Gastrocnemius medialis (tissue), 4 donors: ENCODE results near the gene GMPPB. TPM values are rescaled to one million over a fixed set of nuclear protein-coding genes. Genes with fewer than 3 reads are reported as not detected.

ENCODE experiments used
- ATAC-seq, 2 donors: fragments of 150-250 bp; one replicate each; pipeline ENCODE4 v1.9.1; 2016
- DNase-seq, 2 donors: peaks; one replicate each; pipeline ENCODE4 v3.0.0-alpha.2; 2019
- H3K27ac ChIP-seq, 4 donors: fragments of 200-600 bp; sonication (generic); 1 replicate in 1 of 4; 2 replicates in 3 of 4; pipeline ENCODE4 v1.5.1; 2016 to 2018; ENCODE audit warnings: mild to moderate bottlenecking in 2 of 4, moderate library complexity in 1 of 4
- H3K27me3 ChIP-seq, 3 donors: fragments of 200-600 bp; sonication (generic) in 2 of 3; 1 replicate in 1 of 3; 2 replicates in 2 of 3; pipeline versions ENCODE4 v1.5.1 to v1.6.0; 2016 to 2019; ENCODE audit warnings: mild to moderate bottlenecking in 1 of 3, moderate library complexity in 1 of 3
- H3K36me3 ChIP-seq, 2 donors: fragments of 200-600 bp; sonication (generic) in 1 of 2; one replicate each; pipeline ENCODE4 v1.5.1; 2017 to 2018
- H3K4me1 ChIP-seq, 2 donors: fragments of 200-600 bp; sonication (generic) in 1 of 2; one replicate each; pipeline ENCODE4 v1.5.1; 2016 to 2017; ENCODE audit warnings: mild to moderate bottlenecking in 2 of 2
- H3K4me3 ChIP-seq, 4 donors: fragments of 200-600 bp; sonication (generic) in 3 of 4; 1 replicate in 1 of 4; 2 replicates in 3 of 4; pipeline ENCODE4 v1.5.1; 2016 to 2019; ENCODE audit warnings: mild to moderate bottlenecking in 2 of 4
- H3K9me3 ChIP-seq, 3 donors: fragments of 200-600 bp; sonication (generic) in 2 of 3; 1 replicate in 1 of 3; 2 replicates in 2 of 3; pipeline ENCODE4 v1.5.1; 2016 to 2019
- CTCF ChIP-seq, 5 experiments: fragments of 450-650 bp in 3 of 5; fragments of 200-600 bp in 2 of 5; sonication (generic) in 2 of 5; IDR thresholded peaks in 4 of 5; conservative IDR thresholded peaks in 1 of 5; 1 replicate in 4 of 5; 2 replicates in 1 of 5; pipeline ENCODE4 v1.5.1; 2016 to 2019; ENCODE audit warnings: antibody characterized with exemption in 5 of 5, mild to moderate bottlenecking in 3 of 5, moderate library complexity in 3 of 5
- POLR2A ChIP-seq, 2 donors: fragments of 450-650 bp; IDR thresholded peaks; one replicate each; pipeline ENCODE4 v1.6.1; 2017; ENCODE audit warnings: antibody characterized with exemption in 2 of 2, mild to moderate bottlenecking in 2 of 2, moderate library complexity in 2 of 2
- in situ Hi-C, 4 donors: fragments of 200-750 bp; cut with MboI; loops; one replicate each; pipeline versions ENCODE4 v1.15.0 to v1.8.0; 2017; ENCODE audit warnings: low sequenced_read_pairs in 4 of 4
- intact Hi-C: fragments of 100-400 bp; cut with DNase I; formaldehyde crosslinking; loops from one replicate; pipeline ENCODE4 v1.15.1; 2023; ENCODE audit warnings: low total_unique reads
- total RNA-seq, 4 donors: library from RNA; depleted of rRNA; stranded (reverse); fragments of >200 nt; gene quantifications; one replicate each; pipeline versions ENCODE4 v1.1.0 to v1.2.3, GENCODE V29; 2016

The GMPPB gene
- total RNA-seq, 4 donors from 2014 or later = 14.2 to 26.1 (median 17.0) TPM

- intact Hi-C loops = no loop called here
- Histone ChIP-seq H3K4me3 (no peak overlapping the region), H3K4me1 (peaks cover 19 to 21% of the 10 kb centered on the region in 2 donors), H3K36me3 (peaks cover 0 to 40% of the 10 kb centered on the region in 2 donors), H3K9me3 (no peaks in the 10 kb centered on the region), H3K27me3 (no peaks in the 10 kb centered on the region), H3K27ac (no peak overlapping the region)
- no peak for DNase-seq
- in situ Hi-C loops = no loop called here
- TF ChIP-seq CTCF (IDR thresholded peaks at IDR 0.05 in 4 of 5, conservative IDR thresholded peaks at IDR 0.05 in 1 of 5) = no peak
- no peak for TF ChIP-seq POLR2A (IDR thresholded peaks at IDR 0.05)
- ATAC-seq = no peak
Observed at GRCh38 chr3:49727154-49727923, 3.6 kb upstream of the GMPPB start.

- Histone ChIP-seq H3K4me1 (peaks cover 19 to 21% of the 10 kb centered on the region in 2 donors), H3K9me3 (no peaks in the 10 kb centered on the region), H3K4me3 (no peak overlapping the region), H3K36me3 (peaks cover 0 to 42% of the 10 kb centered on the region in 2 donors), H3K27me3 (no peaks in the 10 kb centered on the region), H3K27ac (peak overlapping the region in 3 of 4 donors; percentile 96 to 100 (median 96))
- in situ Hi-C loops = no loop called here
- ATAC-seq (no peak), DNase-seq (no peak)
- TF ChIP-seq CTCF (IDR thresholded peaks at IDR 0.05 in 4 of 5, conservative IDR thresholded peaks at IDR 0.05 in 1 of 5) (no peak), POLR2A (IDR thresholded peaks at IDR 0.05) (no peak)
- intact Hi-C loops = loop anchor here (2.0 kb wide), 1 partner anchor 61 kb away; the partner anchor contains the start of gene IP6K1
Observed at GRCh38 chr3:49725906-49726681, 2.3 kb upstream of the GMPPB start.

- Histone ChIP-seq H3K9me3 (no peaks in the 10 kb centered on the region), H3K27ac (peak overlapping the region; percentile 88 to 100 (median 96)), H3K4me1 (peaks cover 23 to 31% of the 10 kb centered on the region in 2 donors), H3K36me3 (peaks cover 0 to 41% of the 10 kb centered on the region in 2 donors), H3K27me3 (no peaks in the 10 kb centered on the region), H3K4me3 (peak overlapping the region; percentile 67 to 99 (median 84))
- TF ChIP-seq CTCF (IDR thresholded peaks at IDR 0.05 in 4 of 5, conservative IDR thresholded peaks at IDR 0.05 in 1 of 5) (no peak), POLR2A (IDR thresholded peaks at IDR 0.05) (no peak)
- in situ Hi-C loops = no loop called here
- DNase-seq (peak in 1 of 2 donors; percentile 37), ATAC-seq (no peak)
- intact Hi-C loops = loop anchor here (1.0 to 2.0 kb wide), 2 partner anchors 51 to 62 kb away; partner anchors contain the start of gene IP6K1
Observed at GRCh38 chr3:49724586-49724985, 835 bp upstream of the GMPPB start.

GRCh38 chr3:49723296-49723627 lies 489 bp downstream of the GMPPB start:
- H3K27me3 ChIP-seq = no peaks in the 10 kb centered on the region
- TF ChIP-seq POLR2A (IDR thresholded peaks at IDR 0.05) (no peak), CTCF (IDR thresholded peaks at IDR 0.05 in 4 of 5, conservative IDR thresholded peaks at IDR 0.05 in 1 of 5) (no peak)
- peak overlapping the region; percentile 88 to 100 (median 96) for H3K27ac ChIP-seq
- ATAC-seq (peak; percentile 47 to 57), DNase-seq (peak; percentile 64 to 81)
- in situ Hi-C loops = no loop called here
- intact Hi-C loops = loop anchor here (2.0 kb wide), 1 partner anchor 80 kb away; the partner anchor contains the start of gene INKA1
- H3K36me3 ChIP-seq = peaks cover 0 to 41% of the 10 kb centered on the region in 2 donors
- peaks cover 27 to 41% of the 10 kb centered on the region in 2 donors for H3K4me1 ChIP-seq
- H3K9me3 ChIP-seq = no peaks in the 10 kb centered on the region
- peak overlapping the region; percentile 79 to 99 (median 92) for H3K4me3 ChIP-seq
